CD8-positive, alpha-beta memory T cell (primary cell): Measurements from ENCODE around the gene TMEM18. TPM values are rescaled to one million over a fixed set of nuclear protein-coding genes. Genes with fewer than 3 reads are reported as not detected.

Experiments
- CTCF ChIA-PET: fragments of 350-600 bp; sonication (Branson Sonifier 250); formaldehyde crosslinking; loops from one replicate; lab custom pipeline; 2021; ENCODE audit warnings: antibody characterized with exemption; lab: Charles Lee
- POLR2A ChIA-PET: fragments of 350-600 bp; sonication (Branson Sonifier 250); formaldehyde crosslinking; loops from one replicate; lab custom pipeline; 2021; ENCODE audit warnings: antibody characterized with exemption; lab: Charles Lee
- DNase-seq, 5 donors: peaks; one replicate each; pipeline versions ENCODE4 v3.0.0 to v3.0.0-alpha.2; 2020 to 2022; ENCODE audit warnings: mixed read lengths in 1 of 5
- H3K27ac ChIP-seq: one replicate; pipeline ENCODE4 v1.7.0; 2013; ENCODE audit warnings: low read depth, mild to moderate bottlenecking, low read length, moderate library complexity
- H3K27me3 ChIP-seq: 2 replicates; pipeline ENCODE4 v1.7.0; 2013; ENCODE audit warnings: low read length, mild to moderate bottlenecking; ENCODE audit not compliant: insufficient read depth, poor library complexity, severe bottlenecking
- H3K36me3 ChIP-seq: 2 replicates; pipeline ENCODE4 v1.7.0; 2013; ENCODE audit warnings: mild to moderate bottlenecking, low read length, moderate library complexity; ENCODE audit not compliant: insufficient read depth
- H3K4me1 ChIP-seq: 2 replicates; pipeline ENCODE4 v1.7.0; 2013; ENCODE audit warnings: mild to moderate bottlenecking, low read length, moderate library complexity; ENCODE audit not compliant: insufficient read depth
- H3K4me3 ChIP-seq: 2 replicates; pipeline ENCODE4 v1.7.0; 2013; ENCODE audit warnings: mild to moderate bottlenecking, low read length
- H3K9me3 ChIP-seq: 2 replicates; pipeline ENCODE4 v1.7.0; 2013; ENCODE audit warnings: mild to moderate bottlenecking, low read length
- H3K27ac Mint-ChIP-seq, 8 donors: one replicate each; pipeline ENCODE4 v1.8.0; 2020 to 2021; ENCODE audit warnings: mixed read lengths in 8 of 8, mild to moderate bottlenecking in 6 of 8, inconsistent platforms in 3 of 8, moderate library complexity in 3 of 8
- H3K27me3 Mint-ChIP-seq, 2 donors: one replicate each; pipeline ENCODE4 v1.8.0; 2020 to 2021; ENCODE audit warnings: mixed read lengths in 2 of 2, mild to moderate bottlenecking in 1 of 2, moderate library complexity in 1 of 2
- H3K36me3 Mint-ChIP-seq, 3 donors: one replicate each; pipeline ENCODE4 v1.8.0; 2020 to 2021; ENCODE audit warnings: mixed read lengths in 3 of 3, inconsistent platforms in 1 of 3, mild to moderate bottlenecking in 1 of 3
- H3K4me1 Mint-ChIP-seq, 3 donors: one replicate each; pipeline ENCODE4 v1.8.0; 2020 to 2021; ENCODE audit warnings: mixed read lengths in 3 of 3, inconsistent platforms in 1 of 3, mild to moderate bottlenecking in 1 of 3
- H3K4me3 Mint-ChIP-seq, 7 donors: one replicate each; pipeline ENCODE4 v1.8.0; 2020 to 2021; ENCODE audit warnings: mixed read lengths in 7 of 7, mild to moderate bottlenecking in 6 of 7, moderate library complexity in 4 of 7, inconsistent platforms in 2 of 7
- H3K9me3 Mint-ChIP-seq, 5 donors: one replicate each; pipeline ENCODE4 v1.8.0; 2020 to 2022; ENCODE audit warnings: mixed read lengths in 5 of 5, mild to moderate bottlenecking in 3 of 5, moderate library complexity in 2 of 5, inconsistent platforms in 1 of 5
- polyA plus RNA-seq: library from polyadenylated mRNA; unstranded; fragments of 300-500 nt; fragmentation: Illumina TruSeq; gene quantifications from one replicate; pipeline ENCODE4 v1.2.3, GENCODE V29; 2021
- total RNA-seq, 2 experiments: library from RNA; stranded (reverse); gene quantifications; one replicate each; pipeline ENCODE4 v1.2.3, GENCODE V29; 2021

TMEM18 gene
- total and polyA plus RNA-seq, 3 experiments from 2014 or later, result 20.7 to 23.3 (median 22.2) TPM

DNA sequence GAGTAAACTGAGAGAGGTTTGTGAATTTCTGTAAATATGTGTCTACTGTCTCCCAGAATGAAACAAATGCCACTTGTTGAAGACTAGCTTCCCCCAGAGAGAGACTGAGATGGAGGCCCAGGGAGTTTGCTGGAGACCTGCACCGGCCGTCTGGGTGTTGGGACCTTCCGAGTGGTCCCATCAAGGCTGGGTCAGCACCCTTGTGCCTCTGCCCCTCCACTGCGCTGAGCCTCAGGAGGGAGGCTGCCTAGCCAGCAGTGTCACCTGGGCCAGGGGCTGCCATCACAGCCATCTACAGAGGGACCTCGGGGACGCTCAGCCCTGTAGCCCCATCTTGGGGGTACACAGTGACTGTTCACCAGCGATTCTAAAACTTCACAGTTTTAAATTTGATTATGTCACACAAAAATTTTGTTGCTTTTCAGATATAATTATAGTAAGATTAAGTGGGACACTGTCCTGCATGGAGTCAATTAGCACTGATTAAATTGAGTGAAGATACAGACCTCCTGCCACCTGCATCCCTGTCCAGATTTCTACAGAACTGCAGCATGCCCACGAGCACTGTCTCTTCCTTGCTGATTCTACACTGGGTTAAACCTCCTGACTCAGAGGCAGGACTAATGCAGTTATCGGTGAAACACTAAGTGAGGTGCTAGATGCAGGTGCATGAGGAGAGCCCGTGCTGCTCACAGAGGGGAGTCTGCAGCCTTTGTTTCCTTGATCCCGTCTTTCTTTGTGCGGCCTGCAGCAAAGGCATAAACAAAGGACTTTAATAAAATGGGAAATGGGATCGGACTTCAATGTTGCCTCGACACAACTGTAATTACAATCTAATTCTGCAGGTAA, 50.5 kb downstream of the TMEM18 start:
- Mint-ChIP-seq H3K4me1 (no peaks in the 10 kb centered on the region), H3K27me3 (peaks cover 8 to 22% of the 10 kb centered on the region in 2 donors), H3K4me3 (no peak overlapping the region), H3K27ac (no peak overlapping the region), H3K9me3 (no peaks in the 10 kb centered on the region), H3K36me3 (no peaks in the 10 kb centered on the region)
- no peak for DNase-seq
- Histone ChIP-seq H3K27me3 (no peaks in the 10 kb centered on the region), H3K36me3 (no peaks in the 10 kb centered on the region), H3K9me3 (no peaks in the 10 kb centered on the region), H3K27ac (no peak overlapping the region), H3K4me1 (no peaks in the 10 kb centered on the region), H3K4me3 (no peak overlapping the region)
- CTCF ChIA-PET, result no interaction called here
- POLR2A ChIA-PET, result no interaction called here

DNA sequence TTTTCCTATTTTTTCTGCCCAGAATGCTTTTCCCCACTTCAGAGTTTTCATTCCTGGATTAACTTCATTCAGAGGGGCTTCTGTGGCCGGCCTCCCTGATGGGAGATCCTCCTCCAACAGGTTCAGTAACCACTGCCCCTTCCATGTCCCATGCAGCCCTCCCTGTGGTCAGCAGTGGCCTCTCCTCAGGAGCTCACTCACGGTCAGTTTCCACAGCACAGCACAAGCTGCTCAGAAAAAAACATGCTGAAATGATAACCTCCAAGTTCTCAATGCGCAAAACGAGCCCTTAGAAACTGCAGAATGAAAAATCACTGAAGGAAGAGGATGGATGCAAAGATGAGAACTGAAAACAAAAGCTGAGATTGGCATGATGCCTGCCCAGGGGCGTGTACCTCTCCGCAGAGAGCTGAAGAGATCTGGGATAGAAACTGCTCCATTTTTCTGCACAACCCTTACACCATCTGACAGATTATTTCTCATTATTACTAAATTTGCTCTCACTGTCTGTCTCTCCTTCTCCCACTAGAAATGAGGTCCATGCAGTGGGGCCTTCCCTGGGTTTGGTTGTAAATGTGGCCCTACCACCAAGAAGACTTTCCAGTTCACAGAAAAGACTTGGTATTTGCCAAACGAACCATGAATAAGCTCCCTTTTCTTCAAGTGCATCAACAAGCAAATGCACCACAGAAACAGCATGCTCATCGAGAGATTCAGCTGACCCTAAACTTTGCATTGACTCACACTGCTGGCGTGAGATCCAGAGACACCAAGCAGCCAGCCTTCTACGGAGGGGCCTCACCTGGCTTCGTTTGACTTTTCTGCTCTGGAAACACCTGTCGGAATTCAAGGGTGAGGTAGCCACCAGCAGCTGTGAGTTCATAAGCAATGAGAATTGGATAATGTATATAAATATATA, 51.5 kb downstream of the TMEM18 start:
- no peak for DNase-seq

DNA sequence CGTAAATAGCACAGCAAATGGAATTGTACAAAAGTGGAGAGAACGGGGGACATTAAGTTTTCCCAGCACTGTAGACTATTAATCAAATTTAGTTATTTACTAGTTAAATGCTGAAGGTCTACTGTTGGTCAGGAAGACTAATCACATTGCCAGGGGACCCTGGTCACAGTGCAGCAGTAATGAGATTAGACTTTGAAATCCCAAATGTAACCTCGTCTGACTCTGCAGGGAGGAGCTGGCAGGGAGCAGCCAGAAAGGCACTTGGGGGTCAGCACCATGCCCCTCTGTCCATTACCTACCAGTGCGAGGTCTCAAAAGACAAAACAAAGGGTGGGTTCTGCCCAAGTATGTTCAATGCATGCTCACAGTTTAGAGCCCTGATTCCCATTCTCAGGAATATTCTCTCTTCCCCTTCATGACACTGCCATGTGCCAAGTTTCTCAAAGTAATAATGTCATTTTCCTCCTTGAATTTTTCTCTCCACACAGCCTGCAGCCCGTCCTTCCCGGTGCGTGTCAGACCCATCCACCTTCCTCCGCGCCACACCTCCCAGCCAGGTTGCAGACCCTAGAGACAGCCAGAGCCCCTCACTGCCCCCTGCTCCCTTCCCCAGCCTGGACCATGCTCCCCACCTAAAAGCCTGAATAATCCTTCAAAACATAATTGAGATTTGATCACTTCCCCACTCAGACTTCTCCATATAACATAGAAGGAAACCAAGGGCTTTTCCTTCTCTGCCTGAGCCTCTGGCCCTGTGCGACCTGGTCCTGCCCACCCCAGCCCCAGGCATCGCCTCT, 52.5 kb downstream of the TMEM18 start:
- H3K9me3 ChIP-seq, result no peaks in the 10 kb centered on the region
- ChIA-PET CTCF (interaction anchor here (1.0 kb wide), 1 partner anchor 11 kb away, joined by 3 read pairs; no protein-coding TSS in a partner anchor), POLR2A (no interaction called here)
- no peak for DNase-seq
- H3K36me3 ChIP-seq, result no peaks in the 10 kb centered on the region
- H3K4me1 ChIP-seq, result no peaks in the 10 kb centered on the region
- no peaks in the 10 kb centered on the region for H3K36me3 Mint-ChIP-seq
- H3K27me3 Mint-ChIP-seq, result peaks cover 8 to 22% of the 10 kb centered on the region in 2 donors
- H3K4me3 ChIP-seq, result no peak overlapping the region
- no peak overlapping the region for H3K27ac ChIP-seq
- H3K9me3 Mint-ChIP-seq, result no peaks in the 10 kb centered on the region
- H3K27ac Mint-ChIP-seq, result no peak overlapping the region
- no peaks in the 10 kb centered on the region for H3K4me1 Mint-ChIP-seq
- H3K4me3 Mint-ChIP-seq, result no peak overlapping the region
- H3K27me3 ChIP-seq, result no peaks in the 10 kb centered on the region

More for the DNA sequence above, 51.5 kb downstream of the TMEM18 start:
- no peaks in the 10 kb centered on the region for H3K9me3 Mint-ChIP-seq
- CTCF ChIA-PET, result interaction anchor here (1.0 kb wide), 1 partner anchor 10 kb away, joined by 3 read pairs; no protein-coding TSS in a partner anchor
- peaks cover 8 to 22% of the 10 kb centered on the region in 2 donors for H3K27me3 Mint-ChIP-seq
- Histone ChIP-seq H3K27ac (no peak overlapping the region), H3K36me3 (no peaks in the 10 kb centered on the region), H3K9me3 (no peaks in the 10 kb centered on the region), H3K4me1 (no peaks in the 10 kb centered on the region), H3K4me3 (no peak overlapping the region), H3K27me3 (no peaks in the 10 kb centered on the region)
- H3K36me3 Mint-ChIP-seq, result no peaks in the 10 kb centered on the region
- H3K27ac Mint-ChIP-seq, result peak overlapping the region in 1 of 8 donors; percentile 68
- H3K4me1 Mint-ChIP-seq, result no peaks in the 10 kb centered on the region
- POLR2A ChIA-PET, result no interaction called here
- no peak overlapping the region for H3K4me3 Mint-ChIP-seq

DNA sequence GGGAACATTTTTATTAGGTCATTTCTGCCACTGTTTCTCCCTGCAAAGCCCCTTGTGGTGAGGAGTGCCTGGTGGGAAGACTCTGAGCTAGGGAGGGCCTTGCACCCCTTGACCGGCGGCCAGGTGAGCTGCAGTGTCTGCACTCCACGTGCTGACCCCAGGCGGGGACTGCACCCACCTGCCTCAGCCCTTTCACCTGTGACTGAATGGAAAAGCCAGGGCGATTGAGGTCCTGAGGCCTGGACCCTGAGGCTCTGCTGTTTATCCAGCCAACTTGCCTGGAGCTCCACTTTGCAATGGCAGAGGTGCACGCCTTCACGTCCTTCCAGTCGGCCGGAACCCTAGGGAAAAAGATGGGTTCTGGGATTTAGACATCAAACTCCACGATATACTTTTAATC, 53.1 kb downstream of the TMEM18 start:
- H3K36me3 Mint-ChIP-seq, result no peaks in the 10 kb centered on the region
- Histone ChIP-seq H3K27ac (no peak overlapping the region), H3K4me1 (no peaks in the 10 kb centered on the region), H3K4me3 (no peak overlapping the region), H3K9me3 (no peaks in the 10 kb centered on the region), H3K27me3 (no peaks in the 10 kb centered on the region), H3K36me3 (no peaks in the 10 kb centered on the region)
- CTCF ChIA-PET, result no interaction called here
- peaks cover 8 to 23% of the 10 kb centered on the region in 2 donors for H3K27me3 Mint-ChIP-seq
- DNase-seq, result no peak
- no peaks in the 10 kb centered on the region for H3K4me1 Mint-ChIP-seq
- H3K4me3 Mint-ChIP-seq, result no peak overlapping the region
- H3K9me3 Mint-ChIP-seq, result no peaks in the 10 kb centered on the region
- POLR2A ChIA-PET, result no interaction called here
- H3K27ac Mint-ChIP-seq, result no peak overlapping the region

DNA sequence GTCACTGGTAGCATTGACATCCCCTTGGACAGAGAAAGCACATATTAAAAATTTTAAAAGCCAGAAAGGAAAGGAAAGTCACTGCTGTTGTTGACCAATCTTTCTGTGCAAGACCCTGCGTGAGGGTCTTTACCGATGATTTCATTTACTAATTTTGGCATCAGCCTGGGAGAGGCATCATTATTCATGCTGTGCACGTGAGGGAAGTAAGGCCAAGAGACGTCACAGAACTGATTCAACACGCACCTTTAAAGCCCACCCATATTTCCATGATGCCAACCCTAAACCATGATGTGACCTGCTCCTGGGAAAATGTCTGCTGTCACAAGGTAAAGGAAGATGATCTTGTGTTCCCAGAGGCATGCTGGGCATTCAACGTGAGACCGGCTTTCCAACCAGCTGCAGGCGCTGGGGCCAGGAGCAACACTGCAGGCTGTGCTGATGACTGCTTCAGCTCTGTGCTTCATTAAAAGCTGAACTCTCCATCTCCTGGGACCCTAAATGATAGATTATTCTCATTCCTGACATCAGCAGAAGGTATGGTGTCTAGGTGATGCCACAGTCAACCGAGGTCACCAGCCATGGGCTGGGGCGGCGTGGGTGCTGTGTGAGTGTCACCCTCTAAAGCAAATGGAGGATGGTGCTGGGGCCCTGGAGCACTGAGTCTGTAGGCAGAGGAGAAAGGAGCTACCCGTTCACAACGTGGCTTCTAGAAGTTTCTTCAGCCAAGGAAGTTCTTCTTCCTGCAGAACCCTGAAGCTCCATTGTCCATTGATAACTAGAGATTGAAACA, 53.9 kb downstream of the TMEM18 start:
- Mint-ChIP-seq H3K27me3 (peaks cover 5 to 25% of the 10 kb centered on the region in 2 donors), H3K36me3 (no peaks in the 10 kb centered on the region), H3K9me3 (no peaks in the 10 kb centered on the region), H3K4me1 (no peaks in the 10 kb centered on the region), H3K27ac (no peak overlapping the region), H3K4me3 (no peak overlapping the region)
- Histone ChIP-seq H3K36me3 (no peaks in the 10 kb centered on the region), H3K4me3 (no peak overlapping the region), H3K4me1 (no peaks in the 10 kb centered on the region), H3K9me3 (no peaks in the 10 kb centered on the region), H3K27me3 (no peaks in the 10 kb centered on the region), H3K27ac (no peak overlapping the region)
- POLR2A ChIA-PET, result no interaction called here
- CTCF ChIA-PET, result no interaction called here
- DNase-seq, result no peak

DNA sequence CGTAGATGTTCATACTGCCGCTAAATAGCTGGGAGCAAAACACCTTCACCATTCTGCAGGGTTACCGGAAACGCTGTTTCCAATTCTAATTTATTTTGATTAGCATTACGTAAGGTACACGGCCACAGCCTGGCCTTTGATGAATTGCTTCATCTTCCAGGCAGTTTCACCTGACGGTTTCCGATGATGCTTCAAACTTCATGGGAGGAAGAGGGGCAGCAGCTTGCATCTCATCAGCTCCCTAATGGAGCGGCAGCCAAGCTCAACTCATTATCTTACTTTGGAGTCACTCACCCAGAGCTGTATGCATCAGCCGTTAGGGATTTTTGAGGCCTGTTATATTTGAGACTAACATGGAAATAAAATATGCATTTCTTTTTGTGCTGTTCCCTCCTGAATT, 54.8 kb downstream of the TMEM18 start:
- H3K4me3 ChIP-seq, result no peak overlapping the region

More for the DNA sequence above, 54.8 kb downstream of the TMEM18 start:
- Histone ChIP-seq H3K36me3 (no peaks in the 10 kb centered on the region), H3K9me3 (no peaks in the 10 kb centered on the region), H3K4me1 (no peaks in the 10 kb centered on the region), H3K27ac (no peak overlapping the region), H3K27me3 (no peaks in the 10 kb centered on the region)
- Mint-ChIP-seq H3K27ac (no peak overlapping the region), H3K4me3 (no peak overlapping the region), H3K36me3 (no peaks in the 10 kb centered on the region), H3K27me3 (peaks cover 4 to 19% of the 10 kb centered on the region in 2 donors), H3K9me3 (peaks cover 0 to 6% (median 2%) of the 10 kb centered on the region in 5 donors), H3K4me1 (no peaks in the 10 kb centered on the region)
- no peak for DNase-seq
- CTCF ChIA-PET, result no interaction called here
- POLR2A ChIA-PET, result no interaction called here
